MM.1S (cell line): ENCODE results near the gene ALG14.

ENCODE experiments used
- DNase-seq: peaks from one replicate; pipeline ENCODE4 v3.0.0-alpha.2; 2015
- H2AFZ ChIP-seq: fragments of 300-600 bp; sonication (generic); 2 replicates; pipeline ENCODE4 v1.6.0; 2016; ENCODE audit warnings: antibody characterized with exemption, low read length
- H3F3A ChIP-seq: fragments of 300-600 bp; sonication (generic); 2 replicates; pipeline ENCODE4 v1.6.1; 2016; ENCODE audit warnings: mild to moderate bottlenecking, antibody characterized with exemption, low read length, moderate library complexity, mixed read lengths; ENCODE audit not compliant: insufficient read depth
- H3K27ac ChIP-seq: fragments of 300-600 bp; sonication (generic); 2 replicates; pipeline ENCODE4 v1.5.1; 2016; ENCODE audit warnings: mild to moderate bottlenecking, low read length
- H3K27me3 ChIP-seq: fragments of 300-600 bp; sonication (generic); replicated peaks from 2 replicates; pipeline ENCODE4 v1.6.0; 2016; ENCODE audit warnings: low read length; ENCODE audit not compliant: insufficient read depth
- H3K36me3 ChIP-seq: fragments of 300-600 bp; sonication (generic); replicated peaks from 2 replicates; pipeline ENCODE4 v1.6.1; 2016; ENCODE audit warnings: mild to moderate bottlenecking, low read length, mixed read lengths; ENCODE audit not compliant: insufficient read depth
- H3K4me1 ChIP-seq: fragments of 300-600 bp; sonication (generic); 2 replicates; pipeline ENCODE4 v1.6.1; 2016; ENCODE audit warnings: low read length, mixed read lengths
- H3K4me2 ChIP-seq: fragments of 300-600 bp; sonication (generic); 2 replicates; pipeline ENCODE4 v1.6.0; 2016; ENCODE audit warnings: low read depth, low read length
- H3K4me3 ChIP-seq: fragments of 300-600 bp; sonication (generic); 2 replicates; pipeline ENCODE4 v1.5.1; 2016; ENCODE audit warnings: low read length, mixed read lengths
- H3K79me2 ChIP-seq: fragments of 300-600 bp; sonication (generic); 2 replicates; pipeline ENCODE4 v1.6.1; 2016; ENCODE audit warnings: mixed run types, low read length, mixed read lengths
- H3K9ac ChIP-seq: fragments of 300-600 bp; sonication (generic); 2 replicates; pipeline ENCODE4 v1.6.1; 2016; ENCODE audit warnings: low read length, mixed read lengths
- H3K9me2 ChIP-seq: fragments of 300-600 bp; sonication (generic); replicated peaks from 2 replicates; pipeline ENCODE4 v1.6.1; 2016; ENCODE audit warnings: mild to moderate bottlenecking, low read length, mixed read lengths; ENCODE audit not compliant: insufficient read depth
- H3K9me3 ChIP-seq: fragments of 300-600 bp; sonication (generic); replicated peaks from 2 replicates; pipeline ENCODE4 v1.6.1; 2016; ENCODE audit warnings: mild to moderate bottlenecking, low read length, mixed read lengths; ENCODE audit not compliant: insufficient read depth
- H4K20me1 ChIP-seq: fragments of 300-600 bp; sonication (generic); 2 replicates; pipeline ENCODE4 v1.6.1; 2016; ENCODE audit warnings: mild to moderate bottlenecking, low read length, moderate library complexity, mixed read lengths; ENCODE audit not compliant: insufficient read depth
- EZH2 ChIP-seq: fragments of 300-600 bp; sonication (generic); optimal IDR thresholded peaks from 2 replicates; pipeline ENCODE3; 2017; ENCODE audit warnings: low read depth, mild to moderate bottlenecking, antibody characterized with exemption, low read length, mixed read lengths
- EZH2phosphoT487 ChIP-seq: fragments of 300-600 bp; sonication (generic); IDR thresholded peaks from 2 replicates; pipeline ENCODE4 v1.6.1; 2018; ENCODE audit warnings: antibody characterized with exemption, low read length
- TF ChIP-seq, protein P1 (sequence below): fragments of 300-600 bp; sonication (generic); IDR thresholded peaks from 2 replicates; pipeline ENCODE4 v1.5.1; 2016; ENCODE audit warnings: antibody characterized with exemption, low read length, mixed read lengths

Gene ALG14

GRCh38 chr1:95089650-95090287 lies 17.0 kb upstream of the ALG14 start:
- H3F3A ChIP-seq, result no peaks in the 10 kb centered on the region
- H3K9ac ChIP-seq, result no peak overlapping the region
- H3K27me3 ChIP-seq, result no peaks in the 10 kb centered on the region
- no peaks in the 10 kb centered on the region for H3K36me3 ChIP-seq
- H3K4me1 ChIP-seq, result no peaks in the 10 kb centered on the region
- no peak overlapping the region for H3K27ac ChIP-seq
- H4K20me1 ChIP-seq, result no peaks in the 10 kb centered on the region
- TF ChIP-seq EZH2phosphoT487, result no peak
- TF ChIP-seq EZH2, result no peak
- TF ChIP-seq, protein P1, sequence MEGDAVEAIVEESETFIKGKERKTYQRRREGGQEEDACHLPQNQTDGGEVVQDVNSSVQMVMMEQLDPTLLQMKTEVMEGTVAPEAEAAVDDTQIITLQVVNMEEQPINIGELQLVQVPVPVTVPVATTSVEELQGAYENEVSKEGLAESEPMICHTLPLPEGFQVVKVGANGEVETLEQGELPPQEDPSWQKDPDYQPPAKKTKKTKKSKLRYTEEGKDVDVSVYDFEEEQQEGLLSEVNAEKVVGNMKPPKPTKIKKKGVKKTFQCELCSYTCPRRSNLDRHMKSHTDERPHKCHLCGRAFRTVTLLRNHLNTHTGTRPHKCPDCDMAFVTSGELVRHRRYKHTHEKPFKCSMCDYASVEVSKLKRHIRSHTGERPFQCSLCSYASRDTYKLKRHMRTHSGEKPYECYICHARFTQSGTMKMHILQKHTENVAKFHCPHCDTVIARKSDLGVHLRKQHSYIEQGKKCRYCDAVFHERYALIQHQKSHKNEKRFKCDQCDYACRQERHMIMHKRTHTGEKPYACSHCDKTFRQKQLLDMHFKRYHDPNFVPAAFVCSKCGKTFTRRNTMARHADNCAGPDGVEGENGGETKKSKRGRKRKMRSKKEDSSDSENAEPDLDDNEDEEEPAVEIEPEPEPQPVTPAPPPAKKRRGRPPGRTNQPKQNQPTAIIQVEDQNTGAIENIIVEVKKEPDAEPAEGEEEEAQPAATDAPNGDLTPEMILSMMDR, result no peak
- H2AFZ ChIP-seq, result no peak overlapping the region
- H3K79me2 ChIP-seq, result no peaks in the 10 kb centered on the region
- H3K4me2 ChIP-seq, result no peak overlapping the region
- H3K9me2 ChIP-seq, result no peaks in the 10 kb centered on the region
- no peaks in the 10 kb centered on the region for H3K9me3 ChIP-seq
- H3K4me3 ChIP-seq, result no peak overlapping the region
- DNase-seq, result no peak

- no peaks in the 10 kb centered on the region for H4K20me1 ChIP-seq
- H3K9me3 ChIP-seq, result no peaks in the 10 kb centered on the region
- H3K36me3 ChIP-seq, result no peaks in the 10 kb centered on the region
- H3K4me3 ChIP-seq, result no peak overlapping the region
- no peaks in the 10 kb centered on the region for H3K79me2 ChIP-seq
- no peaks in the 10 kb centered on the region for H3F3A ChIP-seq
- no peaks in the 10 kb centered on the region for H3K9me2 ChIP-seq
- H3K27me3 ChIP-seq, result no peaks in the 10 kb centered on the region
- no peak overlapping the region for H3K9ac ChIP-seq
- H2AFZ ChIP-seq, result no peak overlapping the region
- DNase-seq, result no peak
- TF ChIP-seq, protein P1, result no peak
- TF ChIP-seq EZH2phosphoT487 (no peak), EZH2 (no peak)
- H3K4me2 ChIP-seq, result no peak overlapping the region
- H3K4me1 ChIP-seq, result no peaks in the 10 kb centered on the region
- no peak overlapping the region for H3K27ac ChIP-seq
Observed at GRCh38 chr1:95088303-95088702, 15.6 kb upstream of the ALG14 start.

GRCh38 chr1:95086949-95087533 lies 14.3 kb upstream of the ALG14 start:
- Histone ChIP-seq H3K4me2 (no peak overlapping the region), H3K36me3 (no peaks in the 10 kb centered on the region), H3K9me3 (no peaks in the 10 kb centered on the region), H3F3A (no peaks in the 10 kb centered on the region), H3K27me3 (no peaks in the 10 kb centered on the region), H3K9me2 (no peaks in the 10 kb centered on the region), H3K4me1 (no peaks in the 10 kb centered on the region), H4K20me1 (no peaks in the 10 kb centered on the region), H3K4me3 (no peak overlapping the region), H3K79me2 (no peaks in the 10 kb centered on the region), H2AFZ (no peak overlapping the region), H3K27ac (no peak overlapping the region), H3K9ac (no peak overlapping the region)
- TF ChIP-seq EZH2 (no peak), EZH2phosphoT487 (no peak)
- TF ChIP-seq, protein P1, result no peak
- no peak for DNase-seq
